Kidney epithelial cell (primary cell): ENCODE data around the gene ANKRD17. TPM values are rescaled to one million over a fixed set of nuclear protein-coding genes. Genes with fewer than 3 reads are reported as not detected.

ENCODE experiments used
- DNase-seq: peaks from one replicate; pipeline ENCODE4 v3.0.0-alpha.2; 2010; ENCODE audit warnings: low read depth
- H3K27me3 ChIP-seq: 2 replicates; pipeline ENCODE4 v1.6.0; 2011; ENCODE audit warnings: low read length; ENCODE audit not compliant: control insufficient read depth, insufficient read depth
- H3K36me3 ChIP-seq: 2 replicates; pipeline ENCODE4 v1.5.1; 2011; ENCODE audit warnings: low read length; ENCODE audit not compliant: control insufficient read depth, insufficient read depth
- H3K4me3 ChIP-seq: 2 replicates; pipeline ENCODE4 v1.5.1; 2011; ENCODE audit warnings: low read depth, mild to moderate bottlenecking, control low read depth, low read length
- CTCF ChIP-seq: IDR thresholded peaks from 2 replicates; pipeline ENCODE4 v1.5.1; 2011; ENCODE audit warnings: mild to moderate bottlenecking, moderate library complexity, low read length, control low read depth, inconsistent platforms; ENCODE audit not compliant: insufficient read depth, poor library complexity, severe bottlenecking
- total RNA-seq: library from RNA; depleted of rRNA; stranded (reverse); fragments of >200 nt; gene quantifications from 2 replicates; pipeline ENCODE4 v1.2.3, GENCODE V29; 2015

The ANKRD17 gene
- total RNA-seq, 1 donor from 2014 or later = 39.9 TPM

- no peak overlapping the region for H3K4me3 ChIP-seq
- H3K27me3 ChIP-seq = no peaks in the 10 kb centered on the region
- no peaks in the 10 kb centered on the region for H3K36me3 ChIP-seq
- no peak for DNase-seq
- TF ChIP-seq CTCF = no peak
These were observed 23.4 kb upstream of the ANKRD17 start for GRCh38 chr4:73281982-73282381.

GRCh38 chr4:73281396-73281795 is 22.8 kb upstream of the ANKRD17 start:
- H3K4me3 ChIP-seq = no peak overlapping the region
- DNase-seq = no peak
- H3K36me3 ChIP-seq = no peaks in the 10 kb centered on the region
- H3K27me3 ChIP-seq = no peaks in the 10 kb centered on the region
- TF ChIP-seq CTCF = no peak

- TF ChIP-seq CTCF = no peak
- Histone ChIP-seq H3K36me3 (no peaks in the 10 kb centered on the region), H3K27me3 (no peaks in the 10 kb centered on the region), H3K4me3 (no peak overlapping the region)
- no peak for DNase-seq
These were observed 18.6 kb upstream of the ANKRD17 start for GRCh38 chr4:73277201-73277600.

GRCh38 chr4:73275318-73275654 is 16.7 kb upstream of the ANKRD17 start:
- no peak for TF ChIP-seq CTCF
- no peaks in the 10 kb centered on the region for H3K27me3 ChIP-seq
- H3K36me3 ChIP-seq = no peaks in the 10 kb centered on the region
- no peak overlapping the region for H3K4me3 ChIP-seq
- no peak for DNase-seq

- no peaks in the 10 kb centered on the region for H3K27me3 ChIP-seq
- no peak for TF ChIP-seq CTCF
- no peaks in the 10 kb centered on the region for H3K36me3 ChIP-seq
- no peak for DNase-seq
- no peak overlapping the region for H3K4me3 ChIP-seq
These were observed 14.2 kb upstream of the ANKRD17 start for GRCh38 chr4:73272816-73273215.

GRCh38 chr4:73267050-73267449 is 8.5 kb upstream of the ANKRD17 start:
- Histone ChIP-seq H3K36me3 (no peaks in the 10 kb centered on the region), H3K4me3 (no peak overlapping the region), H3K27me3 (no peaks in the 10 kb centered on the region)
- DNase-seq = no peak
- TF ChIP-seq CTCF = no peak
